Activated naive CD8-positive, alpha-beta T cell treated with anti-CD3 and anti-CD28 coated beads for 36 hours (primary cell): ENCODE data around the gene C4orf36. TPM values are rescaled to one million over a fixed set of nuclear protein-coding genes. Genes with fewer than 3 reads are reported as not detected.

ENCODE experiments used
- DNase-seq: peaks from one replicate; pipeline ENCODE4 v3.0.0; 2021
- H3K27ac Mint-ChIP-seq: one replicate; pipeline ENCODE4 v1.8.0; 2022; ENCODE audit warnings: mild to moderate bottlenecking, moderate library complexity, mixed read lengths
- H3K27me3 Mint-ChIP-seq: one replicate; pipeline ENCODE4 v1.8.0; 2022; ENCODE audit warnings: mild to moderate bottlenecking, mixed read lengths
- H3K36me3 Mint-ChIP-seq: one replicate; pipeline ENCODE4 v1.8.0; 2021; ENCODE audit warnings: mild to moderate bottlenecking, mixed read lengths
- H3K4me1 Mint-ChIP-seq: one replicate; pipeline ENCODE4 v1.8.0; 2021; ENCODE audit warnings: mixed read lengths
- H3K4me3 Mint-ChIP-seq: one replicate; pipeline ENCODE4 v1.8.0; 2022; ENCODE audit warnings: mild to moderate bottlenecking, moderate library complexity, mixed read lengths
- H3K9me3 Mint-ChIP-seq: one replicate; pipeline ENCODE4 v1.8.0; 2022; ENCODE audit warnings: mixed read lengths
- total RNA-seq, 2 experiments: library from RNA; stranded (reverse); gene quantifications; one replicate each; pipeline ENCODE4 v1.2.3, GENCODE V29; 2021

The C4orf36 gene
- total RNA-seq, 2 experiments from 2014 or later, result not detected

GRCh38 chr4:86848732-86849619 is 43.2 kb downstream of the C4orf36 start, which contains the start of gene SLC10A6:
SLC10A6 (minus strand) TSS chr4:86849384; CDS start chr4:86849115, 269 bp downstream.
- DNase-seq, result no peak
- Mint-ChIP-seq H3K4me3 (no peak within 1 kb of the TSS), H3K27me3 (peaks cover 4% of the 10 kb centered on the region), H3K4me1 (no peaks in the 10 kb centered on the region), H3K27ac (no peak within 1 kb of the TSS), H3K36me3 (no peaks in the 10 kb centered on the region), H3K9me3 (no peaks in the 10 kb centered on the region)

GRCh38 chr4:86848136-86848535 is 44.1 kb downstream of the C4orf36 start:
- Mint-ChIP-seq H3K27ac (no peak overlapping the region), H3K4me1 (no peaks in the 10 kb centered on the region), H3K4me3 (no peak overlapping the region), H3K27me3 (peaks cover 4% of the 10 kb centered on the region), H3K9me3 (no peaks in the 10 kb centered on the region), H3K36me3 (no peaks in the 10 kb centered on the region)
- no peak for DNase-seq

GRCh38 chr4:86847571-86847970 is 44.7 kb downstream of the C4orf36 start:
- Mint-ChIP-seq H3K9me3 (no peaks in the 10 kb centered on the region), H3K27me3 (peaks cover 4% of the 10 kb centered on the region), H3K4me1 (no peaks in the 10 kb centered on the region)

GRCh38 chr4:86846921-86847320 is 45.3 kb downstream of the C4orf36 start:
- no peak overlapping the region for H3K27ac Mint-ChIP-seq
- H3K4me1 Mint-ChIP-seq, result no peaks in the 10 kb centered on the region
- no peaks in the 10 kb centered on the region for H3K9me3 Mint-ChIP-seq
- H3K27me3 Mint-ChIP-seq, result peaks cover 4% of the 10 kb centered on the region
- H3K4me3 Mint-ChIP-seq, result no peak overlapping the region
- DNase-seq, result no peak
- H3K36me3 Mint-ChIP-seq, result no peaks in the 10 kb centered on the region

More at GRCh38 chr4:86847571-86847970, 44.7 kb downstream of the C4orf36 start:
- H3K4me3 Mint-ChIP-seq, result no peak overlapping the region
- no peak for DNase-seq
- H3K27ac Mint-ChIP-seq, result no peak overlapping the region
- no peaks in the 10 kb centered on the region for H3K36me3 Mint-ChIP-seq

GRCh38 chr4:86845593-86845992 is 46.6 kb downstream of the C4orf36 start:
- H3K36me3 Mint-ChIP-seq, result no peaks in the 10 kb centered on the region
- H3K27me3 Mint-ChIP-seq, result peaks cover 8% of the 10 kb centered on the region
- no peak overlapping the region for H3K27ac Mint-ChIP-seq
- DNase-seq, result no peak
- no peaks in the 10 kb centered on the region for H3K9me3 Mint-ChIP-seq
- no peak overlapping the region for H3K4me3 Mint-ChIP-seq
- no peaks in the 10 kb centered on the region for H3K4me1 Mint-ChIP-seq

GRCh38 chr4:86841309-86841708 is 50.9 kb downstream of the C4orf36 start:
- no peak overlapping the region for H3K27ac Mint-ChIP-seq
- H3K4me3 Mint-ChIP-seq, result no peak overlapping the region
- no peaks in the 10 kb centered on the region for H3K9me3 Mint-ChIP-seq
- peaks cover 4% of the 10 kb centered on the region for H3K27me3 Mint-ChIP-seq
- DNase-seq, result no peak
- no peaks in the 10 kb centered on the region for H3K4me1 Mint-ChIP-seq
- no peaks in the 10 kb centered on the region for H3K36me3 Mint-ChIP-seq

GRCh38 chr4:86840858-86841257 is 51.4 kb downstream of the C4orf36 start:
- DNase-seq, result no peak
- Mint-ChIP-seq H3K27ac (no peak overlapping the region), H3K9me3 (no peaks in the 10 kb centered on the region), H3K36me3 (no peaks in the 10 kb centered on the region), H3K27me3 (peaks cover 4% of the 10 kb centered on the region), H3K4me3 (no peak overlapping the region), H3K4me1 (no peaks in the 10 kb centered on the region)

- H3K4me3 Mint-ChIP-seq, result no peak overlapping the region
- H3K9me3 Mint-ChIP-seq, result no peaks in the 10 kb centered on the region
- no peaks in the 10 kb centered on the region for H3K4me1 Mint-ChIP-seq
- no peak overlapping the region for H3K27ac Mint-ChIP-seq
- DNase-seq, result no peak
- no peaks in the 10 kb centered on the region for H3K36me3 Mint-ChIP-seq
- peaks cover 4% of the 10 kb centered on the region for H3K27me3 Mint-ChIP-seq
Measured at GRCh38 chr4:86837691-86838503, 54.3 kb downstream of the C4orf36 start.

- no peaks in the 10 kb centered on the region for H3K4me1 Mint-ChIP-seq
Measured at GRCh38 chr4:86835677-86836076, 56.5 kb downstream of the C4orf36 start.

GRCh38 chr4:86834901-86835300 is 57.3 kb downstream of the C4orf36 start:
- Mint-ChIP-seq H3K9me3 (no peaks in the 10 kb centered on the region), H3K36me3 (no peaks in the 10 kb centered on the region), H3K4me1 (no peaks in the 10 kb centered on the region), H3K4me3 (no peak overlapping the region), H3K27me3 (no peaks in the 10 kb centered on the region), H3K27ac (no peak overlapping the region)
- no peak for DNase-seq

More at GRCh38 chr4:86835677-86836076, 56.5 kb downstream of the C4orf36 start:
- Mint-ChIP-seq H3K27ac (no peak overlapping the region), H3K27me3 (no peaks in the 10 kb centered on the region), H3K4me3 (no peak overlapping the region), H3K9me3 (no peaks in the 10 kb centered on the region), H3K36me3 (no peaks in the 10 kb centered on the region)
- no peak for DNase-seq

- Mint-ChIP-seq H3K27me3 (no peaks in the 10 kb centered on the region), H3K36me3 (no peaks in the 10 kb centered on the region), H3K27ac (no peak overlapping the region), H3K4me1 (no peaks in the 10 kb centered on the region), H3K9me3 (no peaks in the 10 kb centered on the region), H3K4me3 (no peak overlapping the region)
- DNase-seq, result no peak
Measured at GRCh38 chr4:86833615-86834014, 58.6 kb downstream of the C4orf36 start.

- DNase-seq, result no peak
- Mint-ChIP-seq H3K27me3 (no peaks in the 10 kb centered on the region), H3K9me3 (no peaks in the 10 kb centered on the region), H3K4me3 (no peak overlapping the region), H3K27ac (no peak overlapping the region), H3K36me3 (no peaks in the 10 kb centered on the region), H3K4me1 (no peaks in the 10 kb centered on the region)
Measured at GRCh38 chr4:86831262-86832130, 60.7 kb downstream of the C4orf36 start.
